Measurements from ENCODE around the gene NMUR2.

NMUR2 gene

DNA sequence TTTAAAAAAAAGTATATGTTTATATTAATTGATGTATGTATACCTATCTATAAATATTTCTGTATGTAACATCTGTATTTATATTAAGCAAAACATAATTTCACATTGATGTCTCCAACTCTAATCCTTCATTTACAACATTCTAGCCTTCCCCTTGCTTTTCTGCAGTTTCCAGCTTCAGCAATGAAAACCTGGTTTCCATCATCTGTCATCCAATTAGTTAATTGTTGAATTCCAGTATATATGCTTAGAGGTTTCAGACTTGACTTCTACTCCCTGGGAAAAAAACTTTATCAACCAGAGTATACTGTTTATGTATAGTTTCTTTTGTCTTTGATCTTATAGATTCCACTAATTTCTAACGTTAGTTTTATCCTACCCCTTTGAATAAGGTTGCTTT is 38.4 kb downstream of the NMUR2 start:
- no peak for DNase-seq

DNA sequence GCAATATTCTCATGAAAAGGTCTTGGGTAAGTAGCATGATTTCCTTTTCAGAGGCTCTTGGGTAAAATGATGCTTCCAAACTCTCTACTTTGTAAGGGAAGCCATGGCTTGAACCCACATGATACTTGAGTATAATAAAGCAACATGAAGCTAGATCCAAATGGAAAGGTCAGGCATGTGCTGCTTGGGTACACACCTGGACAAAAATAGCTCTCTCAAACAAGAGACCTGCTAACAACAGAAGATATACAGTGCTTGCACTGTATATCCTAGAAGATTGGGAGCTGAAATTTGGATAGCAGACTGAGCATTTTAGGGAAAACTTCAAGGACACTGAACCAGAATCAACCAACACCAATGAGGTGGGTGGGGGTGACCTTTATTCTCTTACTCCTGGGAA is 40.2 kb downstream of the NMUR2 start:
- DNase-seq, result no peak

DNA sequence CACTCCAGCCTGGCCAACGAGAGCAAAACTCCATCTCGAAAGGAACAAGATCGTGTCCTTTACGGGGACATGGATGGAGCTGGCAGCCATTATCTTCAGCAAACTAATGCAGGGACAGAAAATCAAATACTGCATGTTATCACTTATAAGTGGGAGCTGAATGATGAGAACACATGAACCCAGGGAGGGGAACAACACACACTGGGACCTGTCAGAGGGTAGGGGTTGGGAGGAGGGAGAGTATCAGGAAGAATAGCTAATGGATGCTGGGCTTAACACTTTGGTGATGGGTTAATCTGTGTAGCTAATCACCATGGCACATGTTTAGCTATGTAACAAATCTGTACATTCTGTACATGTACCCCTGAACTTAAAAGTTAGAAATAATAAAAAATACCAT is 40.9 kb downstream of the NMUR2 start:
- no peak for DNase-seq

DNA sequence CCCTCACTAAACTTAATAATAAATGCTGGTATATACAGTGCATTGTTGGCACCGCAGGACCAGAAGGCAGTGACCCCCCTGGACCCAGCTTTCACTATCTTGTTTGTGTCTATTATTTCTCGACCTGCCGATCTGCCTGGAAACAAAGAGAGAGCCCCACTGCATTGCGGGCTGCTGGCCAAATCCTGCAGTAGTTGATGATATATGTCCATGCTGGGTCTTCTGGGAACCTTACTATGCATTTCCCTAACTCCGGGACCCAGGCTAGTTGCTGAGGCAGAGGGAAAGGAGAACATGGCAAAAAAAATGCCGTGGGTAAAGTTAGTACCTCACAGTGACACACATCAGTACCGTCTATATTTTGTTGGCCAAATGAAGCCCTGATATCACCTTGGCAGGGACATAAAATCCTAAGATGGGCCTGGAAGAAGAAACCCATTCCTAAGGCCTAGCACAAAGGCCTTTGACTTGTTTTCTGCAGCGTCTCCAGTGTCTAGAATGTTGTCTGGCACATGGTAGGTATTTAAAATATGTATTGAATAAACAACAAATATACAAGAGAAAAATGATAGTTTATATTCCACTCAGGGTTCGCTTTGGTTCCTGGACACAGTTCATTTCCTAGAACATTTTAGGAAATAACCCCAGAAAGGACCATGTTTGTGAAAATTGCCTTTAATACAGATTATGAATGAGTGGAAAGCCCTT is 46.1 kb downstream of the NMUR2 start:
- no peak for DNase-seq

DNA sequence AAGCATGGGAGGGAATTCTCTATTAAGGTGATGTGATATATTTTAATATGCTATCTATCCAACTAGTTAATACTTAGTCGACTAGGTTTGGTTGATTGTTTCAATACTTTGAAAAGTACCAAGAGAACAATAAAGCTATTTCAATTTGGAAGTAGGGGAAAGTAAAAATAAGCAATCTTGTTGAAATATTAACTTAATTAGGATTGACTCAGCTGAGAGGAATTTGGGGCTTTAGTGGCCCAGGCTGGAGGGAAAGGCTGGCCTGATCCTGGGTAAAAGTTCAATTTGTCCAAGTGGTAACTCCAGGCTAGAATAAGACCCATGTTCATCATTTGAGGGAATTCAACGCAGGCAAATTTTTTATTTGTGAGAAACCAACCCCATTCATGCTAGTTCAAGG is 48.6 kb downstream of the NMUR2 start:
- no peak for DNase-seq

DNA sequence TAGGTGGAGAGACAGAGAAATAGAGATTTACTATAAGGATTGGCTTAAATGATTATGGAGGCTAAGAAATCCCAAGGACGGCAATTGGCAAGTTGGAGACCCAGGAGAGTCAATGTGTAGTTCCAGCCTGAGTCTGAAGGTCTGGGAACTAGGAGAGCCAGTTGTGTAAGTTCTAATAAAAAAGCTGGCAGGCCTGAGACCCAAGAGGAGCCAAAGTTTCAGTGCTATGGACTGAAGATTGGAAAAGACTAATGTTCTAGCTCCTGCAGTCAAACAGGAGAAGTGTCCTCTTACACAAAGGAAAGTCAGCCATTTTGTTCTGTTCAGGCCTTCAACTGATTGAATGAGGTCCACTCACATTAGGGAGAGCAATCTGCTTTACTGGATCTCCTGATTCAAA is 50.0 kb downstream of the NMUR2 start:
- no peak for DNase-seq

DNA sequence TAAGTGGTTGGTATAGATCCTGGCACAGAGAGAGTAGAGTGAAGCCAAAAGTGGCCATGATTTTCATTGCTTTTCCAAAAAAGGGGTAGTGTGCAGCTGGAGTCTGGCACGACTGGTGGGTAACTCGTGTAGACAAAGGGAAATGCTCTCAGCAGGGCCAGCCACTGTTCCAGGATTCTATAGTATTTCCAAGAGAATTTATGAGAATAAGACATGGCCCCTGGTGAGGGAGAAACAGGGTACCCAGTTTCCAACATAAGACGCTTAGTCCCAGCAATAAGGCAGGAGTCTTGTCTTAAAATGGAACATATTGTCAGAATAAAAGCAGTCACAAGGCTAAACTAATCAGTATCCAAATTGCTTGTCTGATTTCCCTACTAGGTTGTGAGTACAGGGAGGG is 52.1 kb downstream of the NMUR2 start:
- no peak for DNase-seq

DNA sequence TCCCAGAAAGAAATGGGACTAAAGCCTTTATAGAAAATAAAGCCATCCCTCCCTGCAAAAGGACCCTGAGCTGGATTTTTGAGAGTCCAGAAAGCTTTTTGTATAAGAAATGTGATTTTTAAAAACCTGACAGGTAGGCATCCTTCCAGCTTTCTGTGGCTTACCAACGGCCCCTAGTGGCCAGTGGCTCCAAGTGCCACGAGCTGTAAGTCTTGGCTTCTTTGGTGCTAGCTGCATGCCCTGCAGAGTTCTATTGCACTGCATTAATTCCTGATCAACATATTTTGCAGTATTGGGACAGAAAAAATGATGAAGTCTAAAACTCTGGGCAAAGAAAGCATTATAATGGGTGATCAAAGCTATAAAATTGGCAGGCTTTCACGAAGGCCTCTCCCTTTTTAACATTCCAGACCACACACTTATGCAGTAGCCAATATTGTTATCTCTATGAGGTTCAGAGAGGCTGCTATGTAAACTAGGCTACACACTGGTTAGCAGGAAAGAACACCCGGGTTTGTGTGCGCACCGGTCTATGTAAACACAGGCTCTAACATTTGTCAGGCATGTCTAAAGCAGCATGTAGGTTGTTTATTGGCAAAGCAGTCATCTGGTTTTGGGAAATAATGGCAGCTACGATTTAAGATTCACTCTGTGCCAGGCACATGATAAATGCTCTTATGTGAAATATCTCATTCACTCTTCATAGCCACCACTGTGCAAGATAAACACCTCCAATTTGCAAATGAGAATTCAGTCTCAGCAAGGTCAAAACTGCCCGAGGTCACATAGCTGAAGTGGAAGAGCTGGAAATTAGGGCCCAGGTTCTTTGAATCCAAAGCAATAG is 55.2 kb downstream of the NMUR2 start:
- DNase-seq, result no peak
